C4-2B (cell line): ENCODE data around the gene LIPM.

ENCODE experiments used
- ZFX ChIP-seq: fragments of 450-650 bp; IDR thresholded peaks from 2 replicates; pipeline ENCODE4 v1.6.1; 2017
- TF ChIP-seq, protein P1 (sequence below): fragments of 450-650 bp; conservative IDR thresholded peaks from 2 replicates; pipeline ENCODE4 v1.5.1; 2017; ENCODE audit warnings: mild to moderate bottlenecking

DNA sequence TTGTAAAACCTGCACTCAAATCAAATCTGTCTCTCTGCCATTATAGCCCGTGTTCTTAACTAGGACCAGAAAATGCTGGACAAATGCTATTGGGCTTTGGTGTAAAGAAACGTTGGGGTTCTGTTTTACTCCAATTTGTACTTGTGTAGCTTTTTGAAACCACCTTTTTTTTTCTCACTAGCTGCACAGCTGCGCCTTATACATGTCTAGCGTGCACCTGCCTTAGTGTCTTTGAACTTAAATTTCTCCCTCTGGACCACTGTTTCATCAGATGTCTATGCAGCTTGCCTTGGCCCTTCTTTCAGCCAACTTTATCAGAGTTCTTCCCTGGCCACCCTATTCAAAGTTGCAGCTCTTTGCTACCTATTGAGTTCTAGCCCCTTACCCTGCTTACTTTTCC is 7.1 kb downstream of the LIPM start:
- TF ChIP-seq, protein P1, sequence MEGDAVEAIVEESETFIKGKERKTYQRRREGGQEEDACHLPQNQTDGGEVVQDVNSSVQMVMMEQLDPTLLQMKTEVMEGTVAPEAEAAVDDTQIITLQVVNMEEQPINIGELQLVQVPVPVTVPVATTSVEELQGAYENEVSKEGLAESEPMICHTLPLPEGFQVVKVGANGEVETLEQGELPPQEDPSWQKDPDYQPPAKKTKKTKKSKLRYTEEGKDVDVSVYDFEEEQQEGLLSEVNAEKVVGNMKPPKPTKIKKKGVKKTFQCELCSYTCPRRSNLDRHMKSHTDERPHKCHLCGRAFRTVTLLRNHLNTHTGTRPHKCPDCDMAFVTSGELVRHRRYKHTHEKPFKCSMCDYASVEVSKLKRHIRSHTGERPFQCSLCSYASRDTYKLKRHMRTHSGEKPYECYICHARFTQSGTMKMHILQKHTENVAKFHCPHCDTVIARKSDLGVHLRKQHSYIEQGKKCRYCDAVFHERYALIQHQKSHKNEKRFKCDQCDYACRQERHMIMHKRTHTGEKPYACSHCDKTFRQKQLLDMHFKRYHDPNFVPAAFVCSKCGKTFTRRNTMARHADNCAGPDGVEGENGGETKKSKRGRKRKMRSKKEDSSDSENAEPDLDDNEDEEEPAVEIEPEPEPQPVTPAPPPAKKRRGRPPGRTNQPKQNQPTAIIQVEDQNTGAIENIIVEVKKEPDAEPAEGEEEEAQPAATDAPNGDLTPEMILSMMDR, result no peak
- TF ChIP-seq ZFX, result no peak
